ENCODE results near the gene PLXDC1.

The PLXDC1 gene

DNA sequence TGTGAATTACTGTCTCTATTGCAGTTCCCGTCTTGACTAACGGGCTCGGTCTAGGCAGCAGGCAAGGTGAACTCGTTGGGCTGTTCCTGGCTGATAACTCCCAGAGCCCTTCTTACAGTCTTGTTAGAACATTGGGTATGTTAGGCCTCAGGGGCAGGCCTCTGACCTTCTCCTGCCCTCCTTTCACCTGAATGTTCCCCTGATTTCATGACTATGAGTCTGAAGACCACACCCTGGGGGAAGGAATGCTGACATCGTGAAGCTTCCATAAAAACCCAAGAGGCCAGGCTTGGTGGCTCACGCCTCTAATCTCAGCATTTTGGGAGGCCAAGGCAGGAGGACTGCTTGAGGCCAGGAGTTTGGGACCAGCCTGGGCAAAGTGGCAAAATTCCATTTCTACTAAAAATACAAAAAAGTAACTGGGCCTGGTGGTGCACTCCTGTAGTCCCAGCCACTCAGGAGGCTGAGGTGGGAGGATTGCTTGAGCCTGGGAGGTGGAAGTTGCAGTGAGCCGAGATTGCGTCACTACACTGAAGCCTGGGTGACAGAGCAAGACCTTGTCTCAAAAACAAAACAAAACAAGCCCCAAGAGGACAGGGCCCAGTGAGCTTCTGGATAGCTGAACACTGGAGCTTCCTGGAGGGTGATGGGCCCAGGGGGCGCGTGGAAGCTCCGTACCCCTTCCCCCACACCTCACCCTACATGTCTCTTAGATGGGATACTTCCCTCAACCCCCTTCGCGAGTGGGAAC is 136.5 kb downstream of the PLXDC1 start:
- DNase-seq (ENCODE audit: low read depth in 2 of 2): no peak

DNA sequence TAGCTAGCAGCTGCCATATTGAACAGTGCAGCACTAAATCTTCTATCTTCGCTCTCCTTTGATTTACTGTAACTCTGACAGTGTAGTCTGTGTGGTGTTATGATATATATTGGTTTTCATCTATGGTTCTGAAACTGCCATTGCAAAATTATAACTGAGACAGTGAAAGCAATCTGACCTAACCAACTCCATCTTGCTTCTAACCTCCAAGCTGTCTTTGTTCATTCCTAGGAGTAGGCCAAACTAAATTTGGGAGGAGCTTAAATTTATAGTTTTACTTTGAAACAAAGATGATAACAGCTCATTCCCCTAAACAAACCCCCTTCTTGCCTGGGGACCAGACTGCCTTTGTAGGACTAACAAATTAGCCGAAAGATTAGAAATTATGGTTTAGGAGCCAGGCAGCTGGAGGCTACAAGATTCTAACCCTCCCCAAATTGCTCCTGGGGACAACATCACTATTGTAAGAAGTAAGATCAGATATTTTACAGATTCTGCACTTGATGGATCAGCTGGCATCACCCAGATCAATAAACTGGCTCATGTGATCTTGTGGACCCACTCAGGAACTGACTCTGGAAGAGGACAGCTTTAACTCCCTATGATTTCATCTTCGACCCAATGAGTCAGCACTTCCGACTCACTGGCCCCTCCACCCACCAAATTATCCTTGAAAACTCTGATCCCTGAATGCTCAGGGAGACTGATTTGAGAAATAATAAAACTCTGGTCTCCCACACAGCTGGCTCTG is 137.2 kb downstream of the PLXDC1 start:
- DNase-seq (ENCODE audit: low read depth in 2 of 2): no peak

Measured in stimulated activated CD4-positive, alpha-beta T cell treated with anti-CD3 and anti-CD28 coated beads, Interleukin-4, amount 100 ng/mL, for 48 hours (primary cell).